Uterus (tissue), 4 donors: Measurements from ENCODE around the gene MBD5. TPM values are rescaled to one million over a fixed set of nuclear protein-coding genes. Genes with fewer than 3 reads are reported as not detected.

Experiments used
- DNase-seq, 2 donors: peaks; one replicate each; pipeline ENCODE4 v3.0.0-alpha.2; 2019 to 2020
- H3K27ac ChIP-seq, 2 donors: fragments of 200-600 bp; sonication (generic); 1 replicate in 1 of 2; 2 replicates in 1 of 2; pipeline ENCODE4 v1.5.1; 2016 to 2018
- H3K27me3 ChIP-seq, 2 donors: fragments of 200-600 bp; sonication (generic); one replicate each; pipeline ENCODE4 v1.5.1; 2018 to 2019; ENCODE audit warnings: control low read depth in 1 of 2
- H3K36me3 ChIP-seq, 2 donors: fragments of 200-600 bp; sonication (generic); one replicate each; pipeline ENCODE4 v1.5.1; 2019; ENCODE audit warnings: control low read depth in 1 of 2
- H3K4me1 ChIP-seq, 2 donors: fragments of 200-600 bp; sonication (generic); one replicate each; pipeline ENCODE4 v1.5.1; 2018 to 2019; ENCODE audit warnings: control low read depth in 1 of 2
- H3K4me3 ChIP-seq, 2 donors: fragments of 200-600 bp; sonication (generic); 1 replicate in 1 of 2; 2 replicates in 1 of 2; pipeline ENCODE4 v1.5.1; 2018 to 2019; ENCODE audit warnings: mild to moderate bottlenecking in 1 of 2
- H3K9me3 ChIP-seq, 2 donors: fragments of 200-600 bp; sonication (generic); one replicate each; pipeline ENCODE4 v1.5.1; 2019; ENCODE audit warnings: control low read depth in 1 of 2
- POLR2A ChIP-seq, 2 donors: fragments of 450-650 bp; IDR thresholded peaks; one replicate each; pipeline ENCODE4 v1.6.1; 2016; ENCODE audit warnings: antibody characterized with exemption in 2 of 2, mild to moderate bottlenecking in 1 of 2, moderate library complexity in 1 of 2
- intact Hi-C: fragments of 100-400 bp; cut with DNase I; formaldehyde crosslinking; loops from one replicate; pipeline ENCODE4 v1.15.1; 2023; ENCODE audit warnings: low total_unique reads
- total RNA-seq, 4 donors: library from RNA; depleted of rRNA in 3 of 4; stranded (reverse); fragments of >200 nt in 3 of 4; gene quantifications; one replicate each; pipeline versions ENCODE4 v1.1.0 to v1.2.4, GENCODE V29; 2014 to 2023
- TF ChIP-seq, protein P1 (sequence below), 4 experiments: fragments of 200-600 bp in 2 of 4; fragments of 450-650 bp in 2 of 4; sonication (generic) in 2 of 4; IDR thresholded peaks; one replicate each; pipeline ENCODE4 v1.5.1; 2016 to 2019; ENCODE audit warnings: antibody characterized with exemption in 4 of 4, mild to moderate bottlenecking in 2 of 4, moderate library complexity in 1 of 4
- donor health status: DM: yes; HTN: yes; CAD: no.

Gene MBD5
- total RNA-seq, 4 donors from 2014 or later, result 17.4 to 77.9 (median 51.5) TPM

DNA sequence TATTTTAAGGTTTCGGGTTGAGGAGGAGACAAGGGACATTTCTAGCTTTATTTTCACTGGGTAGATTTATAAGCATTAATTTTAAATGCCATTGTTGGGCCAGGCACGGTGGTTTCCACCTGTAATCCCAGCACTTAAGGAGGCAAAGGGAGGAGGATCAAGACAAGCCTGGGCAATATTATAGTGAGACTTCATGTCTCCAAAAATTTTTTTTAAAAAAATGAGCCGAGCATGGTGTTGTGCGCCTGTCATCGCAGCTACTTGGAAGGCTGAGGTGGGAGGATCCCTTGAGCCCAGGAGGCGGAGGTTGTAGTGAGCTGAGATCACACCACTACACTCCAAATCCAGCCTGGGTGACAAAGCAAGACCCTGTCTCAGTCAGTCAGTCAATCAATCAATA, 45.0 kb downstream of the MBD5 start:
- Histone ChIP-seq H3K27me3 (no peaks in the 10 kb centered on the region), H3K4me3 (no peak overlapping the region), H3K27ac (no peak overlapping the region), H3K4me1 (no peaks in the 10 kb centered on the region), H3K9me3 (no peaks in the 10 kb centered on the region), H3K36me3 (no peaks in the 10 kb centered on the region)
- TF ChIP-seq, protein P1, sequence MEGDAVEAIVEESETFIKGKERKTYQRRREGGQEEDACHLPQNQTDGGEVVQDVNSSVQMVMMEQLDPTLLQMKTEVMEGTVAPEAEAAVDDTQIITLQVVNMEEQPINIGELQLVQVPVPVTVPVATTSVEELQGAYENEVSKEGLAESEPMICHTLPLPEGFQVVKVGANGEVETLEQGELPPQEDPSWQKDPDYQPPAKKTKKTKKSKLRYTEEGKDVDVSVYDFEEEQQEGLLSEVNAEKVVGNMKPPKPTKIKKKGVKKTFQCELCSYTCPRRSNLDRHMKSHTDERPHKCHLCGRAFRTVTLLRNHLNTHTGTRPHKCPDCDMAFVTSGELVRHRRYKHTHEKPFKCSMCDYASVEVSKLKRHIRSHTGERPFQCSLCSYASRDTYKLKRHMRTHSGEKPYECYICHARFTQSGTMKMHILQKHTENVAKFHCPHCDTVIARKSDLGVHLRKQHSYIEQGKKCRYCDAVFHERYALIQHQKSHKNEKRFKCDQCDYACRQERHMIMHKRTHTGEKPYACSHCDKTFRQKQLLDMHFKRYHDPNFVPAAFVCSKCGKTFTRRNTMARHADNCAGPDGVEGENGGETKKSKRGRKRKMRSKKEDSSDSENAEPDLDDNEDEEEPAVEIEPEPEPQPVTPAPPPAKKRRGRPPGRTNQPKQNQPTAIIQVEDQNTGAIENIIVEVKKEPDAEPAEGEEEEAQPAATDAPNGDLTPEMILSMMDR (IDR thresholded peaks at IDR 0.05), result no peak
- TF ChIP-seq POLR2A (IDR thresholded peaks at IDR 0.05), result no peak
- intact Hi-C loops, result no loop called here
- no peak for DNase-seq

DNA sequence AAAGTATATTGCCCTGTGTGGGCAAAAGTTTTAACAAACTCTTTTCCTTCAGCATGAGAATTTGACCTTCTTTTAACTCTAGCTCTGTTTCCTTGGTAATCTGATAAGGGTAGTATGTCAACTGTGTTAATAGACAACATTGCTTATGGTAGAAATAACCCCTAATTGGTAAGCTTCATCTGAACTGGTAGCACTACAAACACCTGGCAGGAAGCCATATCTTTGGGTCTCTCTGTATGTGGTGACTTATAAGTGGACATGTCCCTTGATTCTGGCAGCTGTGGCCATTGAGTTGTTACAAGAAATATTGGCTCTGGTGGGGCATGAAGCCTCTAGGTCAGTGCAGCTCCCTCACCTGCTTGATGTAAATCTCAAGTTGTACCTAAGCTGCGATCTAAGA, 46.9 kb downstream of the MBD5 start:
- Histone ChIP-seq H3K9me3 (no peaks in the 10 kb centered on the region), H3K36me3 (no peaks in the 10 kb centered on the region), H3K27me3 (no peaks in the 10 kb centered on the region), H3K27ac (no peak overlapping the region), H3K4me3 (no peak overlapping the region), H3K4me1 (no peaks in the 10 kb centered on the region)
- no peak for TF ChIP-seq POLR2A (IDR thresholded peaks at IDR 0.05)
- TF ChIP-seq, protein P1 (IDR thresholded peaks at IDR 0.05), result no peak
- no peak for DNase-seq
- intact Hi-C loops, result no loop called here

GRCh38 chr2:148071351-148071750, 50.5 kb downstream of the MBD5 start:
- Histone ChIP-seq H3K4me1 (no peaks in the 10 kb centered on the region), H3K9me3 (no peaks in the 10 kb centered on the region), H3K4me3 (no peak overlapping the region), H3K27me3 (no peaks in the 10 kb centered on the region), H3K27ac (no peak overlapping the region), H3K36me3 (no peaks in the 10 kb centered on the region)
- no peak for DNase-seq
- intact Hi-C loops, result no loop called here
- TF ChIP-seq, protein P1 (IDR thresholded peaks at IDR 0.05), result no peak
- TF ChIP-seq POLR2A (IDR thresholded peaks at IDR 0.05), result no peak

DNA sequence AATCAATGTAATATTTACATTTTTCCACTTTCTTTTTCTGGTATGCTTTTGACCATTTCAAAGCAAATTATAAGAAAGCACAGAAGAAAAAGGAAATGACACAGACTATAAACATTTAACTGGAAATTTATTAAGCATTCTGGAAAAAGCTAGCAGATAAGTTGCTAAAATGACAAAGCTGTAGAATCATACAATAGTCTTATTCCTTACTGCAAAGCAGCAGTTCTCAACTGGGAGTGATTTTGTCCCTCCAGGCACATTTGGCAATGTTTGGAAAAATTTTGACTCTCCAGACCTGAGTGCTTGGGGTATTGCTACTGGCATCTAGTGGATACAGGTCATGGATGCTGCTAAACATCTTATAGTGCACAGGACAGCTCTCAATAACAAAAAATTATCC, 75.1 kb downstream of the MBD5 start:
- no peak overlapping the region for H3K4me3 ChIP-seq
- no peak for DNase-seq
- no peaks in the 10 kb centered on the region for H3K4me1 ChIP-seq
- no peaks in the 10 kb centered on the region for H3K27me3 ChIP-seq
- H3K27ac ChIP-seq, result no peak overlapping the region
- H3K36me3 ChIP-seq, result no peaks in the 10 kb centered on the region
- intact Hi-C loops, result no loop called here
- H3K9me3 ChIP-seq, result no peaks in the 10 kb centered on the region
- TF ChIP-seq, protein P1 (IDR thresholded peaks at IDR 0.05), result no peak
- TF ChIP-seq POLR2A (IDR thresholded peaks at IDR 0.05), result no peak

- Histone ChIP-seq H3K9me3 (no peaks in the 10 kb centered on the region), H3K4me1 (no peaks in the 10 kb centered on the region), H3K36me3 (no peaks in the 10 kb centered on the region), H3K27me3 (no peaks in the 10 kb centered on the region), H3K27ac (no peak overlapping the region), H3K4me3 (no peak overlapping the region)
- TF ChIP-seq, protein P1 (IDR thresholded peaks at IDR 0.05), result no peak
- no peak for TF ChIP-seq POLR2A (IDR thresholded peaks at IDR 0.05)
- DNase-seq, result no peak
- intact Hi-C loops, result no loop called here
Measured at GRCh38 chr2:148102641-148103040, 81.8 kb downstream of the MBD5 start.
